Liver (tissue), 3 donors: ENCODE measurements around the gene PHEX.

ENCODE experiments used
- RXRA ChIP-seq, 2 donors: IDR thresholded peaks; 2 replicates each; pipeline ENCODE4 v1.6.1; 2017 to 2018; ENCODE audit warnings: antibody characterized with exemption in 2 of 2, mild to moderate bottlenecking in 1 of 2
- TAF1 ChIP-seq: conservative IDR thresholded peaks from 2 replicates; pipeline ENCODE4 v1.6.1; 2016; ENCODE audit warnings: antibody characterized with exemption, mild to moderate bottlenecking
- TF ChIP-seq, protein P1 (sequence below): fragments of 150-350 bp; IDR thresholded peaks from 2 replicates; pipeline ENCODE4 v1.5.1; 2017; ENCODE audit warnings: improper control_type of control experiment, low read depth, low read length; ENCODE audit not compliant: missing input control
- TF ChIP-seq, protein P2 (sequence below): IDR thresholded peaks from 2 replicates; pipeline ENCODE4 v1.6.1; 2016; ENCODE audit warnings: antibody characterized with exemption
- TF ChIP-seq, protein P3 (sequence below): IDR thresholded peaks from 2 replicates; pipeline ENCODE4 v1.6.1; 2016; ENCODE audit warnings: antibody characterized with exemption, mild to moderate bottlenecking
- TF ChIP-seq, protein P4 (sequence below): IDR thresholded peaks from 2 replicates; pipeline ENCODE4 v1.6.1; 2016; ENCODE audit warnings: antibody characterized with exemption
- donor health status: healthy.
- donor health status: healthy.

DNA sequence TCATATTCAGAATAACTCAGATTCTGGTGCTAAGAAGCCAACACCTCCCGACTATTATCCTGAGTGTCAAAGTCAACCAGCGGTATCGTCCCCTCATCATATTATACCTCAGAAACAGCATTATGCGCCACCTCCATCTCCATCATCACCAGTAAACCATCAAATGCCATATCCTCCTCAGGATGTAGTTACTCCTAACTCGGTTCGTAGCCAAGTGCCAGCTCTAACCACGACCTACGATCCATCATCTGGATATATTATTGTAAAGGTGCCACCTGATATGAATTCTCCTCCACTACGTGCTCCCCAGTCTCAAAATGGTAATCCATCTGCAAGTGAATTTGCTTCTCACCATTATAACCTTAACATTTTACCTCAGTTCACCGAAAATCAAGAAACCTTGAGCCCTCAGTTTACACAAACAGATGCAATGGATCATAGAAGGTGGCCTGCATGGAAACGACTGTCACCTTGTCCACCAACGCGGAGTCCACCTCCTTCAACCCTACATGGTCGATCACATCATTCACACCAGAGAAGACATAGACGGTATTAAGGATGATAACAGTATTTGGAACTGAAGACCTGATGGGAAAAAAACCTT, 241.7 kb downstream of the PHEX start:
- TF ChIP-seq, protein P1, sequence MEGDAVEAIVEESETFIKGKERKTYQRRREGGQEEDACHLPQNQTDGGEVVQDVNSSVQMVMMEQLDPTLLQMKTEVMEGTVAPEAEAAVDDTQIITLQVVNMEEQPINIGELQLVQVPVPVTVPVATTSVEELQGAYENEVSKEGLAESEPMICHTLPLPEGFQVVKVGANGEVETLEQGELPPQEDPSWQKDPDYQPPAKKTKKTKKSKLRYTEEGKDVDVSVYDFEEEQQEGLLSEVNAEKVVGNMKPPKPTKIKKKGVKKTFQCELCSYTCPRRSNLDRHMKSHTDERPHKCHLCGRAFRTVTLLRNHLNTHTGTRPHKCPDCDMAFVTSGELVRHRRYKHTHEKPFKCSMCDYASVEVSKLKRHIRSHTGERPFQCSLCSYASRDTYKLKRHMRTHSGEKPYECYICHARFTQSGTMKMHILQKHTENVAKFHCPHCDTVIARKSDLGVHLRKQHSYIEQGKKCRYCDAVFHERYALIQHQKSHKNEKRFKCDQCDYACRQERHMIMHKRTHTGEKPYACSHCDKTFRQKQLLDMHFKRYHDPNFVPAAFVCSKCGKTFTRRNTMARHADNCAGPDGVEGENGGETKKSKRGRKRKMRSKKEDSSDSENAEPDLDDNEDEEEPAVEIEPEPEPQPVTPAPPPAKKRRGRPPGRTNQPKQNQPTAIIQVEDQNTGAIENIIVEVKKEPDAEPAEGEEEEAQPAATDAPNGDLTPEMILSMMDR: no peak
- TF ChIP-seq, protein P2, sequence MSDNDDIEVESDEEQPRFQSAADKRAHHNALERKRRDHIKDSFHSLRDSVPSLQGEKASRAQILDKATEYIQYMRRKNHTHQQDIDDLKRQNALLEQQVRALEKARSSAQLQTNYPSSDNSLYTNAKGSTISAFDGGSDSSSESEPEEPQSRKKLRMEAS: no peak
- TF ChIP-seq, protein P3, sequence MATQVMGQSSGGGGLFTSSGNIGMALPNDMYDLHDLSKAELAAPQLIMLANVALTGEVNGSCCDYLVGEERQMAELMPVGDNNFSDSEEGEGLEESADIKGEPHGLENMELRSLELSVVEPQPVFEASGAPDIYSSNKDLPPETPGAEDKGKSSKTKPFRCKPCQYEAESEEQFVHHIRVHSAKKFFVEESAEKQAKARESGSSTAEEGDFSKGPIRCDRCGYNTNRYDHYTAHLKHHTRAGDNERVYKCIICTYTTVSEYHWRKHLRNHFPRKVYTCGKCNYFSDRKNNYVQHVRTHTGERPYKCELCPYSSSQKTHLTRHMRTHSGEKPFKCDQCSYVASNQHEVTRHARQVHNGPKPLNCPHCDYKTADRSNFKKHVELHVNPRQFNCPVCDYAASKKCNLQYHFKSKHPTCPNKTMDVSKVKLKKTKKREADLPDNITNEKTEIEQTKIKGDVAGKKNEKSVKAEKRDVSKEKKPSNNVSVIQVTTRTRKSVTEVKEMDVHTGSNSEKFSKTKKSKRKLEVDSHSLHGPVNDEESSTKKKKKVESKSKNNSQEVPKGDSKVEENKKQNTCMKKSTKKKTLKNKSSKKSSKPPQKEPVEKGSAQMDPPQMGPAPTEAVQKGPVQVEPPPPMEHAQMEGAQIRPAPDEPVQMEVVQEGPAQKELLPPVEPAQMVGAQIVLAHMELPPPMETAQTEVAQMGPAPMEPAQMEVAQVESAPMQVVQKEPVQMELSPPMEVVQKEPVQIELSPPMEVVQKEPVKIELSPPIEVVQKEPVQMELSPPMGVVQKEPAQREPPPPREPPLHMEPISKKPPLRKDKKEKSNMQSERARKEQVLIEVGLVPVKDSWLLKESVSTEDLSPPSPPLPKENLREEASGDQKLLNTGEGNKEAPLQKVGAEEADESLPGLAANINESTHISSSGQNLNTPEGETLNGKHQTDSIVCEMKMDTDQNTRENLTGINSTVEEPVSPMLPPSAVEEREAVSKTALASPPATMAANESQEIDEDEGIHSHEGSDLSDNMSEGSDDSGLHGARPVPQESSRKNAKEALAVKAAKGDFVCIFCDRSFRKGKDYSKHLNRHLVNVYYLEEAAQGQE: no peak
- TF ChIP-seq TAF1: no peak
- TF ChIP-seq, protein P4, sequence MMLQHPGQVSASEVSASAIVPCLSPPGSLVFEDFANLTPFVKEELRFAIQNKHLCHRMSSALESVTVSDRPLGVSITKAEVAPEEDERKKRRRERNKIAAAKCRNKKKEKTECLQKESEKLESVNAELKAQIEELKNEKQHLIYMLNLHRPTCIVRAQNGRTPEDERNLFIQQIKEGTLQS: no peak
- no peak for TF ChIP-seq RXRA (IDR thresholded peaks at IDR 0.05)
